HG03039 (cell line): ENCODE results near the gene MBNL1.

Experiments
- ATAC-seq: cut with Tn5 transposase; IDR thresholded peaks from one replicate; pipeline ENCODE4 v1.9.1; 2021; ENCODE audit warnings: mild to moderate bottlenecking, moderate library complexity; ENCODE audit not compliant: unreplicated experiment

MBNL1 gene, protein sequence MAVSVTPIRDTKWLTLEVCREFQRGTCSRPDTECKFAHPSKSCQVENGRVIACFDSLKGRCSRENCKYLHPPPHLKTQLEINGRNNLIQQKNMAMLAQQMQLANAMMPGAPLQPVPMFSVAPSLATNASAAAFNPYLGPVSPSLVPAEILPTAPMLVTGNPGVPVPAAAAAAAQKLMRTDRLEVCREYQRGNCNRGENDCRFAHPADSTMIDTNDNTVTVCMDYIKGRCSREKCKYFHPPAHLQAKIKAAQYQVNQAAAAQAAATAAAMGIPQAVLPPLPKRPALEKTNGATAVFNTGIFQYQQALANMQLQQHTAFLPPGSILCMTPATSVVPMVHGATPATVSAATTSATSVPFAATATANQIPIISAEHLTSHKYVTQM

DNA sequence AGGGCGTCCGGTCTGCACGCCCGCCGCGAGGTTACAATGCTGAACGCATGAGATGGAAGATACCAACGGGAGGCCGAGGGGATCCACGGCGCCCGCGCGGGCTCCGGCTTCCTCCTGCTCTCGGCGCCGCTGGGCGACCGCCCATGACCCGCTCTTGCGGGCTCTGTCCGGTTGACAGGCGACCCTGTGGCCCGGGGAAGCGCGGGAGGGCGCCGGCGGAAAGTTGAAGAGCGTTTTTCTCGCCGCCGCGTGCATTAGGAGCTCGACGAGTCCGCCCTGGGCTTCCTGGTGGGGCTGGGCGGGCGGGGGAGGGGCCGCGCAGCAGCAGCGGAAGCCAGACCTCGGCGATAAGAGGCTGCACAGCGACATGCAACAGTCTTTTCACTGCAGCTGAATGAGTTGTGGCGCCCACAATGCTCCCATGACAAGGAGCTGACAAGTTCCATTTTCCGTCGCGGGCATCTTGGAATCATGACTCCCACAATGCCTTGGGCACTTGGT, at the start of gene MBNL1:
Gene MBNL1, plus strand, starts transcription at position 375 of the 501 bp plus-strand sequence. CDS start 31,265 bp downstream, outside the sequence.
- peak; percentile 61 for ATAC-seq

DNA sequence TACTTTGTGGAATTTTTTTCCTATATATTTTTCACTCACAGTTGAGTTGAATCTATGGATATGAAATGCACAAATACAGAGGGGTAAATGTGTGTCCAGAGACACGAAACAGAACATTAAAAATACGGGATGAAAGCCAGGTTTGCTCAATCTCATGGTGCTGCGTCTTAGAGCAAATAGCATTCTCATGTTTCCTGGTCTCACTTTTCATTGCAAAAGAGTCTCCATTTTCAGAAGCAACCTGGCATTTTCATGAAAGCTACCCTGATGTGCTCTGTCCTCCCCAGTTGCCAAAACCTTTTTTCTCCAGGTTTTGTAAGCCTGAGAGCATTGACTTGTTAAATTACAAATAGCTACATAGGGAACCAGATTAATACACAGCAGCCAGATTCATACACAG, 49.5 kb upstream of the MBNL1 start:
- no peak for ATAC-seq

DNA sequence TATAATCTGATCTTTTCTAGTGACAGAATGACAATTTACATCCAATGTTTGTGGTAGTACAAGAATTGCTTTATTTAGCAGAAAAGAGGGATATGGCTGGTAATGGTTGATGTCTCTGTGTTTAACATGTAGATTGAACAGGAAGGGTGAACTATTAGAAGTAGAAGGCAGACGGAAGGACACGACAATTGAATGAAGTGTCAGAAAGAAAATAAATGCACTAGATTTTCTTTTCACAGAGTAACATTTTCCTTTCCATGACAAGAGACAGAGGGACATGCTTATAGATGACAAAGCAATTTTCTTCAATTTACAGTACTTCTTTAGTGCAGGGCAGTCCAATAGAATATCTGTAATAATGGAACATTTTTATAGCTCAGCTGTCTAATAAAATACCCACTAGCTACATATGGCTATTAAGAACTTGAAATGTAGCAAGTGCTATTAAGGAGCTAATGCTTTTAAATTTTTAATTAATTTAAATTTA, 48.9 kb upstream of the MBNL1 start:
- ATAC-seq: no peak

DNA sequence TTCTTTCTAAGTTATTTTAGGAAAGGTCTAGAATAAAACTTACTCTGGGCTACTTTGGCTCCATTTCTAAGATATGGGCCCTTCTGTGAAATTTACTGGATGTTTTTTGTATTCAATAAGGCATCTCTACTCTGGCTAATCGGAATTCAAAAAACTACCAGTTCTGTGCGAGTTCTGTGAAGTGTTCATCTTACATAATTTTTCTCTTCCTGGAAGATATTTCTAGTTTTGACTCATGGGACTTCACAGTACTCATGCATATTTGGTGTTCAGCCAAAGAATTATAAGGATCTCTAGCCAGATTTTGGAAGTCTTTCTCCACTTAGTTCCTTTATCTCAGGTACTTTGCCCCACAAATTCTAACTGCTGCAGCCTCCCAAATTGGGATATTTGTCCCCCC, 46.4 kb upstream of the MBNL1 start:
- ATAC-seq: no peak

DNA sequence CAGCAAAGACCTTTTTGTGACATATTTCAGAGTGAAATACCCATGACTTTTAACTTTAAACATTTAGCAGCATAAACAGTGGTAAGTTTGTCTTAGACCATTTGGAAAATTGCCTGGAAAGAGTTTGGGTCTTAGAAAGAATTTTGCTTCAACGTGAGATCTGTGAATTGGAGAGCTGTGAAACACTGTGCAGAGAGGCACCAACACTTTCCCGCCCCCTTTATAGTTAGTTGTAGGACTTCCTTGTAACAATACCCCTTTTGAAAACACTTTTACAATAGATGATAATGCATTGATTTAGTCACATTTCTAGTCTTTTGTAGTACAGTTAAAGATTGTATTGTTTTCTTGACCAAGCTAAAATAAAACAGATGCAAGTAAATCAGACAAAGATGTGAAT, 43.5 kb upstream of the MBNL1 start:
- ATAC-seq: no peak

DNA sequence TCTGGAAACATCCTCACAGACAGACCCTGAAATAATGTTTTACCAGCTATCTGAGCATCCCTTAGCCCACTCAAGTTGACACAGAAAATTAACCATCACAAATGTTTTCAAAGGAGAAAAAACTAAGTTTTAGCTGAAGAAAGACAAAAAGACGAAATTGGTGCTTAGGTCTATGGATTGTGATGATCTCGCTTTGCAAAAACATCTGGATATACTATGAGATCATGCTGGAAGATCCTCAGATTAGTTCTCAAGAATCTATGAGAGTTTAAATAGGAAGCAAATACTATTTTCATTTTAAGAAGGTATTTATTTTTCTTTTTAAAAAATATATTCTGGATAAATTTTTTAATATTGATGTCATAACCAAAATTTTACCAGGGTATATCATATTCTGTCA, 42.6 kb upstream of the MBNL1 start:
- no peak for ATAC-seq

DNA sequence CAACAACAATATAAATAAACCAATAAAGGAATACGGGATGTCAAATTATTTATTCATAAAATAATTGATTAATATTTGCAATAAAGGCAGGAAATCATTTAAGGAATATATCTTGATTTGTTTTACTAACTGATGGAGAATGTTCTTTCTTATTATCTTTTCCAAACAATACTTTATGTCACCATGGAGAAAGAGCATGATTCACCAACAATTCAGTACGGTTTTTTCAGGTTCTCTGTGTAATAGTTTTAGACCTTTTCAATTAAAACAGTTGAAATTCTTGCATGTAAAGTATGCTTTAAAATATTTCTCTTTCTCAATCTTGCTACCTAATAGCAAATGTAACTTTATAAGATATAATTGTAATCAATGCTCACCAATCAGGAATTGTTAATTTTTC, 41.7 kb upstream of the MBNL1 start:
- ATAC-seq: no peak

DNA sequence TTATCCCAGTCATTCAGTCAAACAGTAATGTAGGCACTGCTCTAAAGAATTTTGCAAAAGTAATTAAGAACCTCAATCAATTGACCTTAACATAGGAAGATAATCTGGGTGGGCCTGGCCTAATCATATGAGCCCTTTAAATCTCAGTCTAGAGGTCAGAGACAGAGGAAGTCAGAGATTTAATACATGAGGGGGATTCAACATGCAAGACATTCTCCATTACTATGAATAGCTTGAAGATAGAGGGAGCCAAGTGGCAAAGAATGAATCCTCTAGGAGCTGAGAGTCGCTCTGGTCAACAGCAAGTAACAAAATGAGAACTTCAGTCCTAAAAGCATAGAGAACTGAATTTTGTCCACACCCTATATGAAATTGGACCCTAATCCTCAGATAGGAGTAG, 39.0 kb upstream of the MBNL1 start:
- ATAC-seq: no peak

DNA sequence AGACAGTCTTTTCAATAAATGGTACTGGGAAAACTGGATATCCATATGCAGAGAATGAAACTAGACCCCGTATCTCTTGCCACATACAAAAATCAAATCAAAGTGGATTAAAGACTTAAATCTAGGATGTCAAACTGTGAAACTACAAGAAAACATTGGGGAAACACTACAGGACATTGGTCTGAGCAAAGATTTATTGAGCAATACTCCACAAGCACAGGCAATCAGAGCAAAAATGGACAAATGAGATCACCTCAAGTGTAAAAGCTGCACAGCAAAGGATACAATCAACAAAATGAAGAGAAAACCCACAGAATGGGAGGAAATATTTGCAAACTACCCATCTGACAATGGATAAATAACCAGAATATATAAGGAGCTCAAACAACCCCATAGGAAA, 38.4 kb upstream of the MBNL1 start:
- no peak for ATAC-seq

DNA sequence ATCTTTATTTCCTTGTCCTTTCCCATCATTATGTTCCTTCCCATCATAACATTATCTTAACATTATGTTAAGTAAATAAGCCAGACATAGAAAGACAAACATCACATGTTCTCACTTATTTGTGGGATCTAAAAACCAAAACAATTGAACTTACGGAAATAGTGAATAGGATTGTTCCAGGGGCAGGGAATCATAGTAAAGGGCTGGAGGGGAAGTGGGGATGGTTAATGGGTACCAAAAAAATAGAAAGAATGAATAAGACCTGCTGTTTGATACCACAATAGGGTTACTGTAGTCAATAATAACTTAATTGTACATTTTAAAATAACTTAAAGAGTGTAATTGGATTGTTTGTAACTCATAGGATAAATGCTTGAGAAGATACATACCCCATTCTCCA, 36.7 kb upstream of the MBNL1 start:
- ATAC-seq: no peak

DNA sequence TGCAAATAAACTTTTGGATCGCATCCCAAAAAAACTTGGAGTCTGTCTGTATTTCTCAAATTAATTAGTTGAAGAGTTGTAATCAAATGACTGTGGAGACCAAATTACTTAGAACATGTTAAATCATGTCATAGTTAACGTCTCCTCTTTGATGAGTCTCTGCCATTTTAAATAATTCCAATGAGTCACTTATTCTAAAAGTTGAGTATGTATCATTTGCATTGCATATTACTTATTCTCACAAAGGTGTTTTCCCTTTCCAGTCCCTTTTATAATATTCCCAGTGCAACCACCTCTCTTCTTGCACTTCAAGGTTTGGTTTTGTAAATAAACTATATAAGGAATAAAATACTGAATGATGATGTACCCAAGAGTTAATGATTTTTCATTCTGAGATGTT, 36.0 kb upstream of the MBNL1 start:
- ATAC-seq: no peak

DNA sequence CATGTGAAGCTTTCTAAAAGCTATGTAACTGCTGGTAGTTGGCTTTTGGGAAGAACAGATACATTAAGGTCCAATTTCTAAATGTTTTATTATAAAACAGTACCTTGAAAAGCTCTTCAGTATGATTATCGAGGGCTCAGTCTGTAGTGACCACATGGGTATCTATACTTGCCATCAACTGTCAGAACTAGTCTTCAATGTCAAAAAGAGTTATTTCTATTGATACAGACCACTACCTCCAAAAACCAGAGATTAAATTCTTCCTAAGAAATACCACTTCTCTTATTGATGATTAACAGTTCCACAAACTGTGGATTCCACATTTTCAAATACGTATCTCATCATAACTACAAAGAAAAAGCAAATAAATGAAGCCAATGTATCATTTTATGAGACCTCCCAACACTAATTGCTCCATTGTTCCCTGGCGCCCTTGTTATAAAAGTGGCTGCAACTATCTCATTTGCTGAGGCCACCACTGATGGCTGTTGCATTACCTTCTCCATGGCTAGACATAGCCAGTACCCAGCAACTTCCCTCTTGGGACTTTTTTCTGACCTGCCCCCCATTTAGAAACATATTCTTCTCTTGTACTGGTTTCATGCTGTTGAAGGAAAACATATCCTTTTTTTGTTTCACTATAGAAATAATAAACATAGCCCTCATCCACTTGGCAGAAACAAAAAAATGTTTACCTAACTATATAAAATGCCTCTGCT, 33.9 kb upstream of the MBNL1 start:
- ATAC-seq: no peak

DNA sequence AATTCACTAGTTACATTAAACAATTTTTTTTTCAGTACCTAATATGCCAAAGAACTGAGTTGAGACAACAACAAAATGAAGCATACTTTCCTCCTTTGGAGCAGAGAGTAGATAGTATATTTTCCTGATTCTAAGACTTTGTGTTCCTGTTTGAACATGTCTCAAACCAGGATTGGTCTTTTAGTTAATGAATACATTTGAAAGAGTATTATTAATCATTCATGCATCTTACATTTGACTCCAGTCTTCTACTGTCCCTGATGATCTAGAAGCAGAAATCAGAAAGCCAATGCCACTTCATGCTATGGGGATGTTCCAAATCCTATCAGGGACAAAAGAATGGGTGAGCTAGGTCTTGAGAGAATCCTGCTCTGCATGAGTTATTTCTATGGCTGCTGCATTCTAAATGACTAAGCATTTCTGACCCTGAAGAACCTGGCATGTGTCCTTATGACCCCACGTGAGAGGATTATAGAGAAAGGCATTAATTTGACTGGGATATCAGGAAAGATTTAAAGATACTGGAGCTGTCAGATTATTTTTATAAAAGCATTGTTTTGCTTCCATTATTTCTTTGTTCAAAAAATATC, 32.9 kb upstream of the MBNL1 start:
- ATAC-seq: no peak

DNA sequence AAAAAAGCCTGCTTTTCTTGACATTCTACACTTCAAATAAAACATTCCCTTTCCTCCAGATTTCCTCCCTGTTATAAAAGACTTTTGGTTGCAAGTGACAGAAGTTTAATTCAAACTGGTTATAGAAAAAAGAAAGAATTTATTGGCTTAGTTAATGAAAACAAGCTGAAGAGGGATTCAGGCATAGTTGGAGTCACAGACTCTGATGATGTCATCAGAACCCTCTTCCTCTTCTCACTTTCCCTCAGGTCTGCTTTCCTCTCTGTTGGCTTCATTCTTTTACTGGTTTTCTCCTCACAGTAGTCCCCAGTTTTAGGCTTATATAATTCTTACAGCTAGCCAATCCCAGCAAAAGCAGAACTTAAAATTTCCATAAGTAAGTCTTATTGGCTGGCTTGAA, 32.0 kb upstream of the MBNL1 start:
- no peak for ATAC-seq

DNA sequence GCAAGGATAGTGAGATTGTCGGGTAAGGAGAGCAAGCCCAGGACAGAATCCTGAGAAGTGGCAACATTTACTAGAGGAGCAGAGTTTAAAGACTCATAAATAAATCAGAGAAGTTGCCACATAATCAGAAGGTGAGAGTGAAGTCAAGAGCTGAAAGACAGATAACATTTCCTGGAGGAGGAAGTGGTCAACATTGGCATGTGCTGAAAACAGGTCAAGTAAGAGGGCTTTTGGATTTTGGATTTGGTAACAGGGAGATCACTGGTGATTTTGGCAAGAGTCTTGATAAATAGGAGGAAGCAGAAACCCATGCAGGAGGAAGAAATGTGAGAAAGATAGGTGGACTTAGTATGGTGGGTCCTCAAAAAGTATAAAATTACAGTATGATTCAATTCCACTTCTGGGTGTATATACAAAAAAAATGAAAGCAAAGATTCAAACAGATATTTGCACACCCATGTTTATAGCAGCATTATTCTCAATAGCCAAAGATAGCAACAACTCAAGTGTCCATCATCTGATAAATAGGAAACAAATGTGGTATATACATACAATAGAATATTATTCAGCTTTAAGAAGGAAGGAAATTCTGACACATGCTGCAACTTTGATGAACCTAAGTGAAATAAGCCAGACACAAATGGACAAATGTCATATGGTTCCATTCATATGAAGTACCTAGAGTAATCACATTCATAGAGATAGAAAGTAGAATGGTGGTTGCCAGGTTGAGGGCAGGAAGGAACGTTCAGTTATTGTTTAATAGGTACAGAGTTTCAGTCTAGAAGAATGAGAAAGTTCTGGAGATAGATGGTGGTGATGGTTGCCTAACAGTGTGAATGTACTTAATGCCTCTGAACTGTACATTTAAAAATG, 27.3 kb upstream of the MBNL1 start:
- ATAC-seq: no peak

DNA sequence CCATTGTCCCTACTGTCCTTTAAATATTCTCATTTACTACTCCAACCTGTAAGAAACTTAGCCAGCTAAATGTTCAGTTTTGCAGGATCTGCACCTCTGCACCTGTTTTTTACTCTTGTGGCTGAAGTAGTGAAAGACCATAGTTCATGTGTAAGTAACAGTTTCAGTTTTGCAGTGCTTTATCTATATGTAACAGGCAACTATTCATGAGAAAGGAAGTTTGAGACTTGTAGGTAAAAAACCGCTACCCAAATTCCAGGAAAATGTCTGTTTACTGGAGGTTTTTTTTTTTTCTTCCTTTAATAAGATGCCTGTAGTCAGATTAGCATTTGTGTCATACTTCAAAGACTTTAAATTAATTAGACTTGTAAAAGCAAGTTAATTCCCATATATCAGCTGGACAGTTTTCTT, 25.4 kb upstream of the MBNL1 start:
- ATAC-seq: peak; percentile 71

DNA sequence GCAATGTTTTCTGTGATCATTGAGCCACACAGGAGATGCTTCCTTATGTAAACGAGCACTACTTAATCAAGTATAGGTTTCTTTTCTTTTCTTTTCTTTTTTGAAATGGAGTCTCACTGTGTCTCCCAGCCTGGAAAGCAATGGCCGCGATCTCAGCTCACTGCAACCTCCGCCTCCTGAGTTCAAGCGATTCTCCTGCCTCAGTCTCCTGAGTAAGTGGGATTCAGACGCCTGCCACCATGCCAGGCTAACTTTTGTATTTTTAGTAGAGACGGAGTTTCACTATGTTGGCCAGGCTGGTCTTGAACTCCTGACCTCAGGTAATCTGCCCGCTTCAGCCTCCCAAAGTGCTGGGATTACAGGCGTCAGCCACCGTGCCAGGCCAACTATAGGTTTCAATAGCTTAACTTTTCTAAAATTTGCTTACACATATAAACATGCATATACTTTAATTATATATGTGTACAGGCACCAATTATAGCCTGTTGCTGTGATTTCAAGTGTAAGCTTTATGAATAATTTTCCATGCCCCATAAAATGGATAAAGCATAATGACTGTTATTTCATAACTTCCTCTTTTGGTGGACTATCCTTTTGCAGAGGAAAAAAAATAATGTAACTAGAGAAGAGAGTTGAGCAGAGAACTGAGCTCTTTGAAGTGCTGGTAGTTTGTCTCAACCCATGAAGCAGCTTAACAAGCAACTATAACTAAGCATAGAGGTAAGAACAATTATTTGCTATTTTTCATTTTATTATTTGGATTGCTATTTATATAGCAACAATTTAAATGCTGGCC, 24.8 kb upstream of the MBNL1 start:
- ATAC-seq: no peak

DNA sequence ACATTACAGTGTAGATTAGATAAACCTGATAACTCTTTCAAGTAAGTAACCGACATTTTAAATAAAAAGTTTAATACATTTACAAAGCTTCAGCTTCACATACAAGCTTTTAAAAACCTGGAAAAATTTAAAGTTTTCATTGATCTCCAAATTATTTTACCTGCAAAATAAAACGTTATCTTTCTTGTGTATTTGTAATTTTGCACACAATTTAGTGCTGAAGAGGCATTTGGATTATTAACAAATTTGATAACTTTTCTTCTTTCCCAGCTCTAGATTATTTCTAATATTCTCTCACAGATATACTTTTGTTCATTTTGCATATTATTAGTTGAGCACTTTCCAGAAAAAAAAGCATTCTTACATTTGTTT, 24.2 kb upstream of the MBNL1 start:
- no peak for ATAC-seq

DNA sequence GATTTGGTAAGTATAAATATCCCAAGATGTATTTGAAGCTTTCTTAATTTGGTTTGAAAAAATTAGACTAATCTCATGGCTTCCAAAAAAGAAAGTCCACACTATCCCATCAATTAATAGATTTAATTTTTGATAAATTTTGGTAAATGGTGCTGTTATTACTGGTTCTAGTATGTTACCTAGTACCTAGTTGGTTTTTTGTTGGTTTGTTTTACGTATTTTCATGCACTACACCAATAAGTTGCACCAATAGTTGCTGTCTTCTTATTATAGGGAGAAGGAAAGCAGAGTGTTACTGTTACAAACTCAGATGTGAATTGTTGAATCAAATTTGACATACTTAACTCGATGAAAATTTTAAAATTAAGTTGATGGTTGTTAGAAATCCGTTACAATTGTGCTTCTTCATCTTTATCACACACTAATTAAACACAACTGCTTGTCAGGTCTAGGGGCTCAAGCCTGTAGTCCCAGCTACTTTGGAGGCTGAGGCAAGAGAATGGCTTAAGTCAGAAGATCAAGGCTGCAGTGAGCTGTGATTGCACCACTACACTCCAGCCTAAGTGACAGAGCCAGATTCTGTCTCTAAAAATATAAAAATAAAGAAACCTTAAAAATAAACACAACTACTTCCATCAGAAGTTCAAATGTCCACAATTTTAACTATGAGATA, 23.1 kb upstream of the MBNL1 start:
- ATAC-seq: no peak
